IMR-90 (cell line): Measurements from ENCODE around the gene STING1.

Experiments
- CTCF ChIP-seq: conservative IDR thresholded peaks from 2 replicates; pipeline ENCODE4 v1.5.1; 2012; ENCODE audit warnings: mild to moderate bottlenecking, low read depth, low read length, improper control_type of control experiment
- ELK1 ChIP-seq: fragments of 150-350 bp; IDR thresholded peaks from 2 replicates; pipeline ENCODE4 v1.6.1; 2016; ENCODE audit warnings: low read depth, mild to moderate bottlenecking, low read length, moderate library complexity, borderline replicate concordance
- POLR2A ChIP-seq: IDR thresholded peaks from 2 replicates; pipeline ENCODE4 v1.6.1; 2012; ENCODE audit warnings: mild to moderate bottlenecking, low read depth, low read length
- RCOR1 ChIP-seq: IDR thresholded peaks from 2 replicates; pipeline ENCODE4 v1.6.1; 2012; ENCODE audit warnings: mild to moderate bottlenecking, low read length, improper control_type of control experiment; ENCODE audit not compliant: insufficient replicate concordance
- SMC3 ChIP-seq: fragments of 150-350 bp; IDR thresholded peaks from 2 replicates; pipeline ENCODE4 v1.6.1; 2016; ENCODE audit warnings: low read depth, mild to moderate bottlenecking, antibody characterized with exemption, low read length, moderate library complexity

GRCh38 chr5:139474890-139475791 lies 7.4 kb downstream of the STING1 start:
- TF ChIP-seq SMC3 (no peak), POLR2A (no peak), CTCF (no peak), RCOR1 (no peak), ELK1 (no peak)
